GM12878 (cell line): ENCODE data around the gene UBP1. TPM values are rescaled to one million over a fixed set of nuclear protein-coding genes. Genes with fewer than 3 reads are reported as not detected.

ENCODE experiments used
- ATAC-seq: fragments of 200-7000 bp; cut with Tn5 transposase; 3 replicates; pipeline ENCODE4 v1.9.1; 2020; ENCODE audit warnings: mild to moderate bottlenecking, moderate library complexity
- BruUV-seq: library from RNA; stranded (reverse); fragments of 400-500 nt; replicated peaks from 2 replicates; lab custom pipeline; 2021; lab: Mats Ljungman, UMichigan
- CTCF ChIA-PET: fragments of 300-600 bp; sonication (Branson Sonifier 250); formaldehyde crosslinking; extraction: SDS; loops from one replicate; lab custom pipeline; 2021; ENCODE audit warnings: inconsistent platforms; lab: Yijun Ruan, JAX
- POLR2A ChIA-PET: fragments of 350-600 bp; formaldehyde crosslinking; extraction: SDS; loops from one replicate; lab custom pipeline; 2021; ENCODE audit warnings: inconsistent platforms; lab: Charles Lee
- RAD21 ChIA-PET: fragments of 300-600 bp; sonication (Branson Sonifier 250); formaldehyde crosslinking; loops from one replicate; lab custom pipeline; 2023; ENCODE audit warnings: antibody characterized with exemption; ENCODE audit not compliant: unreplicated experiment; lab: Charles Lee
- SMC1A ChIA-PET: fragments of 300-600 bp; sonication (Branson Sonifier 250); formaldehyde crosslinking; loops from one replicate; lab custom pipeline; 2023; ENCODE audit not compliant: unreplicated experiment, uncharacterized antibody; lab: Charles Lee
- DNase-seq: peaks from one replicate; pipeline ENCODE4 v3.0.0-alpha.2; 2011; ENCODE audit warnings: low read depth, low spot score
- FAIRE-seq: peaks from 3 replicates; lab custom pipeline; 2011; peaks lifted over from hg19 to GRCh38; lab: Jason Lieb, UNC
- H2AFZ ChIP-seq: 2 replicates; pipeline ENCODE4 v1.6.0; 2011; ENCODE audit warnings: low read depth, low read length, control low read depth; ENCODE audit not compliant: control insufficient read depth
- H3K27ac ChIP-seq: 2 replicates; pipeline ENCODE4 v1.5.1; 2011; ENCODE audit warnings: control low read depth; ENCODE audit not compliant: control insufficient read depth, insufficient read depth
- H3K27me3 ChIP-seq, 2 experiments: replicated peaks in 1 of 2; 2 replicates each; pipeline versions ENCODE4 v1.6.0 to v1.6.1; 2011; ENCODE audit warnings: low read length in 1 of 2; ENCODE audit not compliant: control insufficient read depth in 2 of 2, insufficient read depth in 2 of 2
- H3K36me3 ChIP-seq, 2 experiments: 2 replicates each; pipeline ENCODE4 v1.5.1; 2011; ENCODE audit warnings: low read length in 1 of 2; ENCODE audit not compliant: control insufficient read depth in 2 of 2, insufficient read depth in 2 of 2
- H3K4me1 ChIP-seq: 2 replicates; pipeline ENCODE4 v1.6.1; 2011; ENCODE audit warnings: mild to moderate bottlenecking, low read length, moderate library complexity, mixed read lengths; ENCODE audit not compliant: control insufficient read depth, insufficient read depth
- H3K4me2 ChIP-seq: 2 replicates; pipeline ENCODE4 v1.6.0; 2011; ENCODE audit warnings: control low read depth; ENCODE audit not compliant: control insufficient read depth, insufficient read depth
- H3K4me3 ChIP-seq: fragments of 200-600 bp; sonication (generic); 2 replicates; pipeline ENCODE4 v1.5.1; 2016
- H3K79me2 ChIP-seq: 2 replicates; pipeline ENCODE4 v1.6.0; 2011; ENCODE audit warnings: low read length; ENCODE audit not compliant: control insufficient read depth, insufficient read depth
- H3K9ac ChIP-seq: 2 replicates; pipeline ENCODE4 v1.8.0; 2011; ENCODE audit warnings: low read length, control low read depth, mixed read lengths; ENCODE audit not compliant: control insufficient read depth, insufficient read depth
- H3K9me3 ChIP-seq: replicated peaks from 3 replicates; pipeline ENCODE4 v1.5.1; 2011; ENCODE audit warnings: mild to moderate bottlenecking, low read length; ENCODE audit not compliant: control insufficient read depth, insufficient read depth
- H4K20me1 ChIP-seq: 2 replicates; pipeline ENCODE4 v1.6.0; 2011; ENCODE audit not compliant: control insufficient read depth, insufficient read depth
- CHD2 ChIP-seq: IDR thresholded peaks from 2 replicates; pipeline ENCODE4 v1.6.1; 2011; ENCODE audit warnings: low read depth, low read length, improper control_type of control experiment, borderline replicate concordance
- CREM ChIP-seq: IDR thresholded peaks from 2 replicates; pipeline ENCODE4 v1.6.1; 2014; ENCODE audit warnings: antibody characterized with exemption, low read depth
- E4F1 ChIP-seq: fragments of 450-650 bp; IDR thresholded peaks from 2 replicates; pipeline ENCODE4 v1.6.1; 2018; ENCODE audit warnings: borderline replicate concordance, mild to moderate bottlenecking; ENCODE audit not compliant: partially characterized antibody
- HSF1 ChIP-seq: fragments of 150-350 bp; IDR thresholded peaks from 2 replicates; pipeline ENCODE4 v1.6.1; 2014; ENCODE audit warnings: mild to moderate bottlenecking, low read depth, low read length
- MEF2B ChIP-seq: fragments of 450-650 bp; IDR thresholded peaks from 2 replicates; pipeline ENCODE4 v1.6.1; 2018; ENCODE audit warnings: mild to moderate bottlenecking, moderate library complexity; ENCODE audit not compliant: partially characterized antibody, poor library complexity, severe bottlenecking
- TCF7 ChIP-seq: IDR thresholded peaks from 2 replicates; pipeline ENCODE4 v1.6.1; 2014; ENCODE audit warnings: antibody characterized with exemption, borderline replicate concordance
- USF2 ChIP-seq: IDR thresholded peaks from 2 replicates; pipeline ENCODE4 v1.6.1; 2011; ENCODE audit warnings: low read depth, low read length, improper control_type of control experiment, borderline replicate concordance
- YY1 ChIP-seq: IDR thresholded peaks from 2 replicates; pipeline ENCODE4 v1.6.1; 2011; ENCODE audit warnings: low read depth, mild to moderate bottlenecking, low read length
- WGBS: methylation state at CpG from one replicate; pipeline ENCODE4 v1.1.6; 2016; ENCODE audit warnings: low lambda C conversion rate; ENCODE audit not compliant: insufficient replicate concordance, insufficient coverage; ENCODE audit errors: missing lambda C conversion rate; 5-methylcytosine and 5-hydroxymethylcytosine counted together
- in situ Hi-C: fragments of 300-500 bp; cut with MboI; formaldehyde crosslinking; loops from 9 replicates; pipeline ENCODE4 v1.14.3; 2018; ENCODE audit warnings: mixed read lengths
- intact Hi-C: fragments of 100-400 bp; cut with micrococcal nuclease; formaldehyde crosslinking; loops from one replicate; pipeline ENCODE4 v1.14.2; 2022; ENCODE audit not compliant: unreplicated experiment
- polyA plus RNA-seq, 11 experiments: library from polyadenylated mRNA; depleted of rRNA in 4 of 11; unstranded in 6 of 11; stranded (reverse) in 5 of 11; fragments of >200 nt; fragmentation: Nextera tagmentation in 4 of 11; fragmentation: Illumina TruSeq in 1 of 11; extraction: Ambion mirVana in 4 of 11; extraction: Trizol in 1 of 11; gene quantifications; 1 replicate in 1 of 11; 2 replicates in 10 of 11; pipeline versions ENCODE4 v1.2.1 to v1.2.3, GENCODE V29; 2011 to 2016; ENCODE audit warnings: inconsistent platforms in 2 of 11, missing spikeins in 2 of 11, low read depth in 1 of 11
- total RNA-seq, 4 experiments: library from RNA; depleted of rRNA in 3 of 4; stranded (reverse); fragments of >200 nt in 3 of 4; fragmentation: Illumina TruSeq in 1 of 4; extraction: Trizol in 1 of 4; gene quantifications; 2 replicates each; pipeline versions ENCODE4 v1.2.1 to v1.2.3, GENCODE V29; 2013 to 2021

Gene UBP1
- total and polyA plus RNA-seq, 10 of the 15 experiments (the other 5 are each of a cell fraction or from before 2014, with no cell fraction given): 9.3 to 93.6 (median 52.4) TPM

- ChIA-PET POLR2A (interaction anchor here (0.6 to 5.6 kb wide), 2 partner anchors 9 to 318 kb away, joined by 3 to 53 read pairs; partner anchors contain the start of gene UBP1), RAD21 (interaction anchor here (2.3 to 2.8 kb wide), 2 partner anchors 8 to 10 kb away, joined by 9 to 11 read pairs; partner anchors contain the start of gene UBP1), CTCF (interaction anchor here (0.5 to 2.6 kb wide), 4 partner anchors 10 to 446 kb away, joined by 3 to 13 read pairs (median 4); no protein-coding TSS in a partner anchor), SMC1A (interaction anchor here (1.1 to 6.3 kb wide), 5 partner anchors 7 to 315 kb away, joined by 3 to 43 read pairs (median 5); partner anchors contain the start of gene UBP1)
- TF ChIP-seq CREM (no peak), YY1 (0 out of 2 replicates have a peak, but pooled peaks have one; percentile 39), HSF1 (no peak), CHD2 (no peak), TCF7 (no peak), USF2 (no peak), E4F1 (no peak), MEF2B (no peak)
- Histone ChIP-seq H3K9ac (peak overlapping the region; percentile 13; the same call in 1 of the 2 replicates), H2AFZ (no peak overlapping the region), H3K4me3 (peak overlapping the region; percentile 22; the same call in 1 of the 2 replicates), H4K20me1 (0 out of 2 replicates have a peak, but pooled peaks cover 4% of the 10 kb centered on the region), H3K27ac (peak overlapping the region; percentile 46; the same call in 1 of the 2 replicates), H3K36me3 (no peaks in the 10 kb centered on the region; a peak in 2 of 4 replicates), H3K4me1 (peaks cover 32% of the 10 kb centered on the region), H3K4me2 (peak overlapping the region; percentile 28), H3K27me3 (no peaks in the 10 kb centered on the region), H3K79me2 (peaks cover 96% of the 10 kb centered on the region), H3K9me3 (no peaks in the 10 kb centered on the region)
- DNase-seq: no peak
- 95% methylated on average over 4 of the region's 4 CpGs for WGBS
- no peak for ATAC-seq
- intact Hi-C loops: loop anchor here (10.0 kb wide), 1 partner anchor 364 kb away; the partner anchor contains the start of gene PDCD6IP
- no peak for FAIRE-seq
- in situ Hi-C loops: no loop called here
- BruUV-seq: no TSS peak
Observed at GRCh38 chr3:33430571-33430970, 9.6 kb downstream of the UBP1 start.
